GM18951 (cell line): ENCODE data around the gene WBP4.

Experiments used
- POLR2A ChIP-seq: IDR thresholded peaks from 4 replicates; pipeline ENCODE4 v1.6.1; 2011; ENCODE audit warnings: mild to moderate bottlenecking; ENCODE audit not compliant: insufficient read length, insufficient read depth; ENCODE audit errors: extremely low read depth
- in situ Hi-C: fragments of 300-500 bp; cut with MboI; formaldehyde crosslinking; loops from one replicate; pipeline ENCODE4 v1.12.0; 2022; ENCODE audit warnings: low sequenced_read_pairs, mixed read lengths, inconsistent platforms; ENCODE audit not compliant: unreplicated experiment

Gene WBP4, protein sequence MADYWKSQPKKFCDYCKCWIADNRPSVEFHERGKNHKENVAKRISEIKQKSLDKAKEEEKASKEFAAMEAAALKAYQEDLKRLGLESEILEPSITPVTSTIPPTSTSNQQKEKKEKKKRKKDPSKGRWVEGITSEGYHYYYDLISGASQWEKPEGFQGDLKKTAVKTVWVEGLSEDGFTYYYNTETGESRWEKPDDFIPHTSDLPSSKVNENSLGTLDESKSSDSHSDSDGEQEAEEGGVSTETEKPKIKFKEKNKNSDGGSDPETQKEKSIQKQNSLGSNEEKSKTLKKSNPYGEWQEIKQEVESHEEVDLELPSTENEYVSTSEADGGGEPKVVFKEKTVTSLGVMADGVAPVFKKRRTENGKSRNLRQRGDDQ

DNA sequence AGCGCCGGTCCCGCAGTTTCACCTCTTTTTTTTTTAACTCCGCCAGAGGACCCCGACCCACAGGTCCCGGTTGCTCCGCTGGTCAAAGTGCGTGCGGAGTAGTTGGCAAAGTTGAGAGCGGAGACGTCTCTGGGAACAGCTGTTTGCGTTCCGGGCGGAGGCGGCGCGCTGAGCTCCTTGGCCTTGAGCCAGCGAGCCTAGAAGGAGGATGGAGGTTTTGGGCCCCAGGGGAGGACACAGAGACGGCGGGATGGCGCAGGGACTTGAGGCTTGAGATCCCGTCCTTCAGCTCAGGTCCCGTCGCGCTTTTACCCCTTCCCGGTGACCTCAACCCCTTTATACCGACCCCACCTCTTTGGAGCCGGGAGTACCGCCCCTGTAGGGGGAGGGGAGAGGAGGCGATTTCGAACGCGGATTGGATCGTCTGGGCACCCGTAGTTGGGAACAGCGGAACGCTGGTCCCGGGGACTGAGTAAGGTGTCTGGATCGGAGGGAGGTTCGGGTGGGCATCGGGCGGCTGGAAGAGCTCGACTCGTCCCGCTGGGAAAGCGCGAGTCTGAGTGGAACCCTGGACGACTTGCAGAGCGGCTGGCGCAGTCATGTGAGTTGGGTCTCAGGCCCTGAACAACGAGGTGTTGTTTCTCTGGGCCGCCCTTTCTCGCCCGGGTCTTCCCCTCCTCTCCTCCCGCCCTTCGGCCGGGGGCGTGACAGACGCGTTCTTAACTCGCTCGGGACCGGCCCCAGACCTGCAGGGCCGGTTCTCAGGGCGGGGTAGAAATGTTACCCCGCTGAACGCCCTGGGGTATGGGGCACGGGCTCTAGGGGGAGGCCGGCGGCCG is at the start of gene WBP4:
Gene WBP4, plus strand, starts transcription at position 435 of the 839 bp plus-strand sequence. Its CDS starts 165 bp downstream, at position 600.
- in situ Hi-C loops = no loop called here
- peak; percentile 72 for TF ChIP-seq POLR2A

DNA sequence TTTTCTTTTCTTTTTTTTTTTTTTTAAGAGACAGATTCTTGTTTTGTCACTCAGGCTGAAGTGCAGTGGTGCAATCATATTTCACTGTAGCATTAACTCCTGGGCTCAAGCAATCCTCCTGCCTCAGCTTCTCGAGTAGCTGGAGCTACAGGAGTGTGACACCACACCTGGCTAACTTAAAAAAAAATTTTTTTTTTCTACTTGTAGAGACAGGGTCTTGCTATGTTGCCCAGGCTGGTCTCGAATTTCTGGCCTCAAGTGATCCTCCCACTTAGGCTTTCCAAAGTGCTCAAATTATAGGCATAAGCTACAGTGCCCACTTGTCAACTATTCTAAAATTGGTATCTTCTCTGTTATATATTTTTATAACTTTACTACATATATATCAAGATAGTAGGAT is 48.8 kb upstream of the WBP4 start:
- in situ Hi-C loops = no loop called here
- TF ChIP-seq POLR2A = no peak

DNA sequence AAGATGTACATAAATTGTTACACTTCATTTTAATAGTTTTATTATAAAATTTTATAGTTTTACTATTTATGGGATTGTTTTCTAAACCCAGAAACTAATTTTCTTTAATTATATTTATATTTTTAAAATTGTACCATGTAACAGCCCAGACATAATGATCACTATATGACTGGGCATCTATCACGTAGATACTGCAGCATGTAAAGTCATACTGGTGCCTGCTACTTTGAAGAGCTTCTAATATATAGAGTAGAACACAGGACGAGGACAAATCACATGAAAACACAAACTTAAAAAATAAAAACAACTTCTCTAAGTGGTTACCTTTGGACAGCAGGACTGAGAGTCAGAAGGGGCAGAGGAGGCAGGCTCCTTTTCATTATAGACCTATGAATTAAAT is 47.5 kb upstream of the WBP4 start:
- in situ Hi-C loops = no loop called here
- TF ChIP-seq POLR2A = no peak

DNA sequence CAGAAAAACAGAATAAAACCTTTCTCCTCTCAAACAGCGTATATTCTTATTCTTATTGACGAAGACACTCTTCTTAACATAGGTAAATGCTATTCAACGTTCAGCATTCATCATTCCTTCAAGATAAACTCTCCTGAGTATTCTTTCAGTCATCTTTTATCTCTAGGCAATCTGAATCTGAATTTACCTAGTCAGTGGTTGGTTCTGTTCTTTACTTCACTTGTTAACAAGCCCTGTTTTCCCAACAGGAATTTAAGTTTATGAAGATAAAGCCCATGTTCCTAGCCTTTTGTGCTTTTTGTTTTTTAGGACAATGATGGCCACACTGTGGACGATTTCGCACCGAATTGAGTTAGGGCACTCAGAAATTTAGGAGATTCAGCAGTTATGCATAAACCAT is 45.4 kb upstream of the WBP4 start:
- in situ Hi-C loops = no loop called here

DNA sequence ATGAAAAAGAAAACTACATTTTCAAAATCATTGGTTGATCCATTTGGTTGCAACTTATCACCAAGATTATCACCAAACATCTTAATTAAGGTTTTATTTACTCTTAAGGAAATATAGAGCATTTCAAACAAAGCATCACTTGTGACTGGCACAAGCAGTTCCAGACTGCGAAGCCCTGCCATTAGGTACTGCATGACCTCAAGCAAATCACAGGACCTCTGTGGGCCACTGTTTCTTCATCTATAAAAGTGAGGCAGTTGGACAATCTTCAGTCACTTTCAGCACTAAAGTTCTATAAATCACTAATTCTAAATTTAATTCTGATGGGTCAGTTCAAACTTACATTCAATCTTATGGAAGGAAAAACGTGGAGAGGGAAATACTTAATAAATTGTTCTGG is 44.1 kb upstream of the WBP4 start:
- TF ChIP-seq POLR2A = no peak
- in situ Hi-C loops = no loop called here

More for the DNA sequence above, 45.4 kb upstream of the WBP4 start:
- no peak for TF ChIP-seq POLR2A

DNA sequence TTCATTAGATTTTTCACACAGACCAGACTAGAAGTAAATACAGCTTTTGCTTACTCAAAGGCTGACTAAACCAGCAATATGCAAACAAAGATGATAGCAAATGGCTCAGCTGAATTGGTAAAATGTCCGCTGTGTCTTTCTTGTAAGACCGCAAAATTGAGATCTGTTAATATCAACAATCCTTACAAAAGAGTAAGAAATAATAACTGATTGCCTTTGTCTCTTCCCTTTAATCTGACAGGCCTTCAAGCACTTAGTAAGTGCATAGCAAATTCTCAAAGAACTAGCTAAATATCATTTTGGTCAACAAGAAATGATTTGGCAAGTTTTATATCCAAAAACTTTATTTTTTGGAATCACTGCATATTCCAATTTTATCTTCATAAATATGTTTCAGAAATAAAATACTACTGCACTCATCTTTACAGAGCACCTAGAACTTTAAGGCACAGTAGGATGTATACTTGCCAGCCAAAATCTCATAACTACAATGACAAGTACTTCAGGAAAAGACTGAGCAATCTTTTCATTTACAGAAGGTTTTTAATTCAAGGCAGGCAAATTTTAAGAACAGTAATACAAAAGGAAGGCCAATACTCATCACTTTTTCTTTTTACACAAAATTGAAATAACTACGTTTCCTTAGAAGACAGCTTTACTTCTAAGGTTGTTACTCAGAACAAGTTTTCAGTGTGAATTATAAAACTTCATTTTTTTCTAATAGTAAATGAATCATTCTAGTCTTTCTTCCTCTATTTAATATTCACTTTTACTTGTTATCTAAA is 43.3 kb upstream of the WBP4 start:
- in situ Hi-C loops = no loop called here

DNA sequence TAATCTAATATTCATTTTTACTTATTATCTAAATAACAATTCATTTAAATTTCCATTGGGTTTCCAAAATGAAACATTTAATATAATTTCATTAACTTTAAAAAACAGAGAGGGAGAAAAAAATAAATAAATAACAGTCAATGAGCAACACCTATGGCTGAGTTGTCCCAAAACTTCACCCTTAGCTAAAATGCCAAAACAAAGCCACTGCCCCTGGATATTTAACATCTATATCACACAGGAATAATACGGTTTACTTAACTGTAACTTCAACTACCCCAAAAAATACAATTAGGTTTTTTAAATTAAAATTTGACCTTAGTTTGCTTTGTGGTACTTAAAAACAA is 42.7 kb upstream of the WBP4 start:
- no peak for TF ChIP-seq POLR2A
- in situ Hi-C loops = no loop called here

More for the DNA sequence above, 43.3 kb upstream of the WBP4 start:
- no peak for TF ChIP-seq POLR2A

DNA sequence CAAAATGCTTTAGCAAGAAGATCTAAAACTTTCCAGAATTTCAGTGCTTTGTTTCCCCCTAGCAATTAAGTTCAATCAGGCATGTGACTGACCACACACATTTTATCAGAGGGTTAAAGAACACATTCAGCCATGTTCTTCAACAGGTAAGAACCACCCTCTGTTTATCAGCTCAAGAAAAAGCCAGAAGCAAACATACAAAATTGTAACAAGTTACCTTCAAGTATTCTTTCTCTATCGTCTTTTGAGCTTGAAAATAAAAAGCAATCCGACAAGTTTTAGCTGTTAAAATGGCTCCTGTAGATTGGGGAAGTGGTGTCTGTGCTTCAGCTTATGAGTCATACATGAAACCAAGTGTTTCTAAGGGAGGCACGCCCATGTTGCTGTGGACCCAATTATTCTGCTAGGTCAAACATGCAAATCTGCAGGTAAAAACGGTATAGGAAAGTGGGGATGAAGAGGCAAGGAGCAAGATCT is 42.3 kb upstream of the WBP4 start, which contains the start of gene ELF1:
Gene ELF1, minus strand, starts transcription at position 306 of the 477 bp plus-strand sequence. CDS start 37,262 bp downstream, outside the sequence.
- TF ChIP-seq POLR2A = peak; percentile 53
- in situ Hi-C loops = no loop called here

DNA sequence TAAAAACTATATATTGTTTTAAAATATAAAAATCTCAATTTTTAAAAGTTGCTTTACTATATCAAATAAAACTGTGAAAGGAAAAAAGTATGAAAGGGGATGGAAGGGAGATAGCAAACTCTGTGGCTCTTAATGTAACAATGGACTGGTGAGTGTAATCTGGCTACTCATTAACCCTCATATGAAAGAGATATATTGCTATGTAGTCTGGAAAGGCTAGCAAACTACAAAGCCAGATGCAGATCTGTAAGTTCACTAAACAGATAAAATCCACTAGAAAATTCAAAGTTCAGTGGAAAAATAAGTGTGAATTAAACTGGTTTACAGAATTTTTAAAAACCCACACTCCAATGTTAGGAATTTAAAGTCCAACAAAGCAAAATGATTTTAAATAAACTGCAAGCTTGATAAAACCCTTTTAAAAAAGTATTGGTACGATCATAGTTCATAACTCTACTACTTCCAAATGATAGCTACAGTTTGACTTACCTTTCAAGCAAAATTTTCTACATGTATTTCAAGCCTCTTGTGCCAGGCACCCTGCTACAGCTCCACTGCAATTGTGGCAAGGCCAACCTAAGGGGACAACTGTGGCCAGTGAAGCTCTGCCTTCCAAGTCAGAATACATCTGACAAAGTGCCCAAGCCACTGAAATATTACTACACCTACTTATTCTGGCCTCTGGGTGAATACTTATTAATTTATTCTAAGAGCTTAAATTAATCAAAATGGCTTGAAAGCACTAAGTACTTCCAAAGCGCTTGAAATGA is 41.5 kb upstream of the WBP4 start:
- TF ChIP-seq POLR2A = no peak
- in situ Hi-C loops = no loop called here

DNA sequence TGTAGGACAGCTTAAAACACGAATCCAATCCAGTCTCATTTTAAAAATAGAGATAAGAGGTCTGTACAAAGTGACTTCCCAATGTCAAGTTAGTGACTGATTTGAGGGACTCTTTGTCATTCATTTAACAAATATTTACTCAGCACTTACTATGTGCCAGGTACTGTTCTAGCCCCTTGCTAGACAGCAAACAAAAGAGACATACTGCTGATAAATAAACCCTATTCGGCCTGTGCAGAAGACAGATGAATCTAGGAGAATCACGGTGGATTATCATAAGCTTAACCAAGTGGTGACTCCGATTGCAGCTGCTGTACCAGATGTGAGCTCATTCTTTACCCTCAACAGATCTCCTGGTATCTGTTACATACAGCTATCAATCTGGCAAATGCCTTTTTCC is 35.8 kb upstream of the WBP4 start:
- in situ Hi-C loops = no loop called here
- TF ChIP-seq POLR2A = no peak

DNA sequence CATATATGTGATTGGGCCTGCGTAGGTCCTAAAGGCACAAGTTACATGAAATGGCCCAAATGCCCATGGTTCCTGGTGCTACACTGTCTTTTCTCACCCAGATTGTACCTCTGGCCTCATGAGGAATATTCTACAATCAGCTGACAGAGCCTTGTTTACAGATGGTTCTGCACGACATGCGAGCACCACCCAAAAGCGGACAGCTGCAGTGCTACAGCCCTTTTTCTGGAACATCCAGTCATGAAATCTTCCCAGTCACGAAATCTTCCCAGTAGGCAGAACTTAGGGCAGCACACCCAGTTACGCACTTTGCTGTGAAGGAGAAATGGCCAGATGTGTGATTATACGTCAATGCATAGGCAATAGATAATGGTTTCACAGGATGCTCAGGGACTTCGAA is 34.5 kb upstream of the WBP4 start:
- in situ Hi-C loops = no loop called here
- TF ChIP-seq POLR2A = no peak

DNA sequence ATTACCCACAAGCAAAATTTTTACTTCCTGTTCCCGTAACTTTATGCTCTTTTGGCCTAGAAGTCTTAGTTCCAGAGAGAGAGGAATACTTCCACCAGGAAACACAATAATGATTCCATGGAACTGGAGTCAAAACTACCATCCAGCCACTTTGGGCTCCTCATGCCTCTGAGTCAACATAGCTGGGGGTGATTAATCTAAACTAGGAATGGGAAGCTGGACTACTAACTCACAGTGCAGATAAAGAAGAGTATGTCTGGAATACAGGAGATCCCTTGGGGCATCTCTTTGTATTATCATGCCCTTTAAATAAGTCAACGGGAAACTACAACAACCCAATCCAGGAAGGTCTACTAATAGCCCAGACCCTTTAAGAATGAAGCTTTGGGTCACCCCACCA is 33.3 kb upstream of the WBP4 start:
- TF ChIP-seq POLR2A = no peak
- in situ Hi-C loops = no loop called here
